Jurkat, Clone E6-1 (cell line): Measurements from ENCODE around the gene CASP7.
"Not testable (repeated sequence)": the region's sequence is repeated elsewhere in the genome, so short reads cannot be mapped to it uniquely, and the experiment has no call there.

Source experiments
- DNase-seq: peaks from one replicate; pipeline ENCODE4 v3.0.0-alpha.2; 2011; ENCODE audit warnings: low read depth, low spot score
- H3K4me3 ChIP-seq: 2 replicates; pipeline ENCODE4 v1.5.1; 2011; ENCODE audit warnings: mild to moderate bottlenecking, low read length, control low read depth, moderate library complexity

Gene CASP7

DNA sequence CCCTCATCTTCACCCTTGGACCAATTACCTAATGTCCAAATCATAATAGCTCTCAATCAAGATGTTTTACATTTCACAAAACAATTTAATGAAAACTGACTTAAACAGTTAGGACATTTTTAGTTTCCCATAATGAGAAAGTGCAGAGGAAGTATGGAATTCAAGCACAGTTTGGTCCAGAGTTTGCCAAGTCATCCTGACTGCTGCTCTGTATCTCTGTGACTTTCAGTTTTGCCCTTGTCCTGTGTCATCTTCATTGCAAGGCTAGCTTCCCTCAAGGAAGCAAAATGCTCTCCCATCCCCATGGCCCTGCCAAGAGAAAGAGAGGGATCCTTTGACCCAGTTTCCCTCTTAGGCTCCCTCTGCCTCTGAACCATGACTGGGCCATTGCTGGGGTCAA lies 63.9 kb downstream of the CASP7 start:
- no peak for DNase-seq
- H3K4me3 ChIP-seq: no peak overlapping the region

DNA sequence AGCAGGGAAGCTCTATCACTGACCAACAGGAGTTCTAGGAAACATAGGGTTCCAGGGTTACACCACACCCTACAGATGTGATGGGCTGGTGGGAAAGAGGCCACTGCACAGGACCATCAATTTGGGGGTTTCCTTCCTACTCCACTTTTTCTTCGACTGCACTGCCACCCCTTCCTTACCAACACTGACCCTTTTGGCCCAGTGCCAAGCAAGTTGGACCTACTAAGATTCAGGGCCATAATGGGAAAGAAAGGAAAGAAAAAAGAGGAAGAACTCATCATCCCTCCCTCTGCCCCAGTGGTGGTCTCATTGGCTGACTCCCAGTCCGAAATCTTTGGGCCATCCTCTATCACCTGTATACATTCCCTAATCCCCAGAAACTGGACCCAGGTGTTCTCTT lies 65.7 kb downstream of the CASP7 start:
- H3K4me3 ChIP-seq: no peak overlapping the region
- DNase-seq: no peak

DNA sequence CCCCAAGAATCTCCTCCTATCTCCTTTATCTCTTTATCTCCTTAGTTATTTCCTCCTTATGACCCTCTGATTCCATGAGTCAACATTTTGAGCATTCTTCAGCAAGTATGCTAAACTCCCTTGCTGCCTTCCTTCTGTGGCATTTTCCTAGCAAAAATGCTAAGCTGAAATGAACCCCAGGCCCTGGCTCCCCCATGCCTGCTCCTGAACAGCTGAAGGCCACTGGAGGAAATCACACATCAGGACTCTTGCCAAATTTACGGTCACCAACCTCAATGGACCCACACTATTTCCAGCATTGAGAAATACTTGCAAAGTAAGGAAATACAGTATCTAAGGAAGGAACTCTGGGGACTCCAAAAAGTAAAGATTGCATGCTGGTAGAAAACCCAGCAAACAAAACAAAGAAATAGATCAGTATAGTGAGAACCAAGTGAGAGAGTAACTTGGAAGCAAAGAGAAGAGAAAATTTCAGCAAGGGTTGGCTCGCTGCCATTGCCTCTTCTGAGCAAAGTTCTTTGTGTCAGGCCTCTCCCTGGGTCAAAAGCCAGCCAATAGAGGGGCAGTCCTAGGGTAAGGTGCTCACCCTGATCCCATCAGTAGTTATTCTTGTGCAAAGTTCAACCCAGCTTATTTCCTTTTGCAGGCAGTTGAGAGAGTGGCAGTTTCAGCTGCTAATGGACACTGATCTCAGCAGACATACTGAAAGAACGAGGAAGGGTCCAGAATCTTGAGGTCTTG lies 66.7 kb downstream of the CASP7 start:
- DNase-seq: no peak
- H3K4me3 ChIP-seq: no peak overlapping the region

DNA sequence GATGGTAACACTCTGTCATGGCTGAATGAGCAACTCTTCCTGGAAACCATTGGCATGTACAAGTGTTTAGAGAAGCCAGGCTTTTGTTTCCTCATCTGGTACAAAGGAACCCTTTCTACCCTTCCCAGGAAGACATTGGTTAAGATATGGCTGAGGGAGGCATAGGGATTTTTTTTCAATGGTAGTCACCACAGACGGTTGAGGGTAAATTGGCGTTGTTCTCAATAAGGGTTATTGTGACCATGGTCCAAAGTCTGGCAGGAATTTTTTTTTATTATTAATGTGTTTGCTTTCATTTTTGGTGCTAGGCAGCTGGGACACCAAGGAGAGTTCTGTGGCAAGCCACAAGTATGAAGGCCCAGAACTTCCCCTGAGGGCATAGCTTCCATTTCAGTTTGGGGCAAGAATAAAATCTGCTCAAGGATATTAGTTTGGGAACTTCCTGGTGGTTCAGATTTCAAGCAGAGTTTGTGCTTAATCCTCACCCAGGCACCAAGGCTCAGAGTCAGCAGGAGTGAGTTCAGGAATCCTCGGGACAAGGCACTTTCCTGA lies 71.5 kb downstream of the CASP7 start, which contains the start of gene PLEKHS1:
TSS of gene PLEKHS1 (plus strand) at position 502 of the 552 bp plus-strand sequence. CDS start 3,596 bp downstream, outside the sequence.
- DNase-seq: no peak
- H3K4me3 ChIP-seq: no peak within 1 kb of the TSS

DNA sequence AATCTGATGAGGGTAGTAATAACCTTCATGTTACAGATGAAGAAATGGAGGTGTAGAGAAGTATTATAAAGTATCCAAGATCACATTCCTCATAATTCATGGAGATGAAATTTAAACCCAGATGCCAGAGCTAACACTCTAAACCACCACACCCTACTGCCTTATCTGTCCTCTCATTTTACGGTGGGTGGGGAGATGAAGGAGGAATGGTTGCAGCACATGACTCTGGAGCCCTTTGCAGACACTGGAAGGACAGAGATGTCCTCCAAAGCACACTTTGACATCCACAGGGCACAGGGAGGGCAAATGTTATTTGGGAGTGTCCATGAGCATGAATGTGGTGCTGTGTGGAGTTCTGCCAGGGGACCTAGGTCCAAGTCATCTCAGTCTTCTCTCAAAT lies 72.8 kb downstream of the CASP7 start:
- no peak for DNase-seq
- H3K4me3 ChIP-seq: no peak overlapping the region

DNA sequence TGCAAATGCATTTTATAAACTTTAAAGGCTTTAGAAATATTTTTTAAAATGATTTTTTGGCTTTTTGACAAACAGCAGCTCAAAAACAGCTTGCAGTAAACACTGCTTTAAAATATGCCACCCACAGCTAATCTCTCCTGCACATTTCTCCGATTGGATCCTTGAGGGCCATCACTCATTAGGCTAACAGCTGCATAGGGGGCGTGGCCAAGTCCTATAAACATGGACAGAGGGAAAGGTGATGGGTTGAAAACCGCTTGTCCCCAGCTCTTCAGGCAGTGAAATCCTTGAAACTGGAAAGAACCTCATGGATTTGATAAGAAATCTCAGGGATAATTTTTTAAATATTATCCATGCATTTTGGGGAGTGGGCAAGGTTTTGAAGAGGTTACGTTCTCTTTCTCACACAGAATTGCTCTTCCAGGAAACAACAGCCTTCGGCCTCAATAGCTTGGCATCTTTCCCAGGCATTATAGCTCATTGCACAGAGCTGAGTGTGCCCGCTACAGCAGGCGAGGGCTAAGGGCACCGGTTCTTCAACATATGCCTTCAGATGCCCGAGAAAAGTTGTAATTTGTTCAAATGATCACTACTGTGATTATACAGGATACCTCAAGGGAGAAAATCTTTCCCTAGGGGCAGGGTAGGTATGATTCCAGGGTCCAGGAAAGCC lies 73.4 kb downstream of the CASP7 start:
- no peak overlapping the region for H3K4me3 ChIP-seq
- DNase-seq: no peak

DNA sequence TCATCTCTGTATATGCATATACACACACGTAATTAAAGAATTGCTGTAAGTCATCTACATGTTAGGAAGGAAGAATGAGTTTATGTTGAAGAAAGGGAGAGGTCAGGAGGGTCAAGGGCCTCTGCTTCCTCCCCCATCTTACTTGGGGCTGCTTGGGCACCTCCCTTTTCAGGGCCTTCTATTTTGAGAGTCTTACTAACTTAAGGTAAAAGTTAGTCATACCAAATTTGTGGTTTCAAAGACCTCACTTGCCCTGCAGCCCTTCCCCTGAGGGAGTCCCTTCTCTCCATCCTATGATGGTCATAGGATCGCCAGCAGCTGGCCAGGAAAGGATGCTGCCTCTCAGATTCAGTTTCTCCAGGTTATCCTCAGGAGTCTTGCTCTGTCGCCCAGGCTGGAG lies 74.4 kb downstream of the CASP7 start:
- DNase-seq: no peak
- H3K4me3 ChIP-seq: no peak overlapping the region

DNA sequence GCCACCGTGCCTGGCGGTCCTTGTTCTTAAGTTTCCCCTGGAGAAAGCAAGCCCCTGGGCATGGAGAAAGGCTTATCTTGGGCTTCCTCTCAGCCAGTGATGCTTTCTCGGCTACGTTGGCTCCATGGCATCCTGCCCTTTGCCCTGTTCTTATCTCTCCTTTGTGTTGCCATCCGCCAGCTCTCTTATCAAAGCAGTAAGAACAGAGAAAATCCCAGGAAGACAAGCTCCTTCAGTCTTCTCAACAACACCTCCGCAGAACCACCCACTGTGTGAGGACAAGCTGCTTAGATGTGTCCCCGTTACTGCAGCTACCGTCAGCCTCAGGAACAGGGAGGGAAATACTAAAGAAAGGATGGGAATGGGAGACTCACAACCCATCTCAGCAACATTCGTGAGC lies 75.1 kb downstream of the CASP7 start:
- DNase-seq: no peak

DNA sequence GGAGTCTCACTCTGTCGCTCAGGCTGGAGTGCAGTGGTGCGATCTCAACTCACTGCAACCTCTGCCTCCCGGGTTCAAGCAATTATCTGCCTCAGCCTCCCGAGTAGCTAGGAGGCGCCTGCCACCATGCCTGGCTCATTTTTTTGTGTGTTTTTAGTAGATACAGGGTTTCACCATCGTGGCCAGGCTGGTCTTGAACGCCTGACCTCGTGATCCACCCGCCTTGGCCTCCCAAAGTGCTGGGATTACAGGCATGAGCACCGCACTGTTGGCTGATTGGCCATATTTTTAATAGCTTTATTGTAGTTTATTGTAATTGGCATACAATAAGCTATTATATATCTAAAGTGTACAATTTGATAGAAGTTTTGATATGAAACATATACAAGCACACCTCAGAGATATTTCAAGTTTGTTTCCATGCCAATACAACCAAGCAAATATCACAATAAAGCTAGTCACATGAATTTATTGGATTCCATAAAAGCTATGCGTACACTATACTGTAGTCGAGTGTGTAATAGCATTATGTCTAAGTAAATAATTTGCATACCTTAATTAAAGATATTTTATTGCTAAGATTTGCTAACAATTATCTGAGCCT lies 77.3 kb downstream of the CASP7 start:
- no peak overlapping the region for H3K4me3 ChIP-seq
- DNase-seq: no peak

More for the DNA sequence above, 75.1 kb downstream of the CASP7 start:
- H3K4me3 ChIP-seq: no peak overlapping the region

DNA sequence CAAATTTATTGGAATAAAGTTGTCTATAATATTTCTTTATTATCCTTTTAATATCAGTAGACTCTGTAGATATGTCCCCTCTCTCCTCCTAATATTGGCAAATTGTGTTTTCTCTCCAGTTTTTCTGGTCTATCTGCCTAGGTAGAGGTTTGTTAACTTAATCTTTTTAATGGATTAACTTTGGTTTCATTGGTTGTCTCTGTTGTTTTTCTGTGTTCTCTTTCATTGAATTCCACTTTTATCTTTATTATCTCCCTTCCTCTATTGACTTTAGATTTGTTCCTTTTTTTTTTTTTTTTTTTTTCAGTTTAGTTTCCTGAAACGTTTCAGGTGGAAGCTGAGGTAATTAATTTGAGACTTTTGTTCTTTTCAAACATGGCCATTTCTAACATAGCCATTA lies 82.4 kb downstream of the CASP7 start:
- no peak overlapping the region for H3K4me3 ChIP-seq
- no peak for DNase-seq

DNA sequence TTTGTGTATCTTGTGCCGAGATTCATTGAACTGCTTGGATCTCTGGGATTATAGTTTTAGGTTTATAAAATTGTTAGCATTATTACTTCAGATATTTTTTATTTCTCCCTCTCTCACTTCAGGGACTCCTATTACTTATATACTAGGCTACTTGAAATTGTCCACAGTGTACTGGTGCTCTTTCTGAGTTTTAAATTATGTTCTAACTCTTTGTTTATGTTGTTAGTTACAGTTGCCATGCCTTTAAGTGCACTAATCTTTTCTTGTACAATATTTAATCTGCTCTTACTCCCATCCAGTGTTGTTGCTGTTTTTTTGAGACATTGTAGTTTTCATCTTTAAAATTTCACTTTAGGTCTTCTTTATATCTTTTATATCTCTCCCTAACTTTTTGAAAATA lies 84.9 kb downstream of the CASP7 start:
- no peak for DNase-seq
- H3K4me3 ChIP-seq: no peak overlapping the region

DNA sequence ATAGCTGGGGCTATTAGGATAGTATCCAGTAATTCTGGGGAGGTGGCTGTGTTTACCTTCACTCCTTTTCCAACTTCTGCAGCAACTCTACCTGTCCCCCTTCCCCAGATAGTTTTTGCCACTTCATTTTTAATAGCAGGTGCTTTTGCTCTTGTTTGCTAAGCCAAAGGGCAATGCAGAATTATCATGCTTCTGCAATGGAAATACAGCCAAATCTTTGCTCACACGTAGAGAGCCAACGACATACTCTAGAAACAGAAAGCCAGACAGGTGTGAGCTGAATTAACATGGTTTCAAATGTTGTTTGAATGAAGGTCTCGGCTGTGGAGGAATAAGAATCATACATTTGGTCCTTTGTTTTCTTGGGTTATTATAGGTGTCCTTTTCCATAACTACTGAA lies 86.2 kb downstream of the CASP7 start:
- no peak overlapping the region for H3K4me3 ChIP-seq
- no peak for DNase-seq

DNA sequence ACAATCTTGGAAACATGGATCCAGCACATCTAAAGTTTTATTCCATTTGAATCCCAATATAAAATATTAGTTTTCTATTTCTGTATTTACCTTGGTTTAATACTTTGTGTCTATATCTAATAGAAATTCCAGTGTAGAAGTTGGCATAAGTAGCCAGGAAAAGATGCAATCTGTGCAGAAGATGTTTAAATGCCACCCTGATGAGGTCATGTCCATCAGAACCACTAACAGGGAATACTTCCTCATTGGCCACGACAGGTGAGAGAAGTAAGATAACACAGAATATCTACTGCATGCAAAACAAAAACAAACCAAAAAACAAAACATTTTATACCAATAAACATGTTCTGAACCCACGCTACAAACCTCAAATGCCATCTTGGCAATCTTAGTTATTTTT lies 87.5 kb downstream of the CASP7 start:
- H3K4me3 ChIP-seq: no peak overlapping the region
- no peak for DNase-seq

DNA sequence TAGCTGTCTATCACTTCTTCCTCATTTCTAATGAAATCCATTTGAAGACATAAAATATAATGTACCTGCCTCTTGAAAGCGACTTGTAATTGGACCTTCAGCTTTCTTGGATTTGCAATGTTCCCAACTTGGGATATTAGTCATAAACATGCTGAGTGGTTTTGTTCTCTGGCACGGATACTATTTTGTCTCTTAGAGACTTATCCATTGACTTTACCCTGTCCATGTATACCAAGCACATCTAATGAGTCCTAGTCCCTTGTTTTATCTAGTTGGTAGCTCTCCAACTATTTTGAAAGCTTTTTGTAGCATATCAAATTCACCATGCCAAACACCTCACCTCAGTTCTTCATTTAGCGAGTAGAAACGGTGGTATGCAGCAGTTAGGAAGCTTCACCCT lies 90.6 kb downstream of the CASP7 start:
- H3K4me3 ChIP-seq: no peak overlapping the region
- no peak for DNase-seq

DNA sequence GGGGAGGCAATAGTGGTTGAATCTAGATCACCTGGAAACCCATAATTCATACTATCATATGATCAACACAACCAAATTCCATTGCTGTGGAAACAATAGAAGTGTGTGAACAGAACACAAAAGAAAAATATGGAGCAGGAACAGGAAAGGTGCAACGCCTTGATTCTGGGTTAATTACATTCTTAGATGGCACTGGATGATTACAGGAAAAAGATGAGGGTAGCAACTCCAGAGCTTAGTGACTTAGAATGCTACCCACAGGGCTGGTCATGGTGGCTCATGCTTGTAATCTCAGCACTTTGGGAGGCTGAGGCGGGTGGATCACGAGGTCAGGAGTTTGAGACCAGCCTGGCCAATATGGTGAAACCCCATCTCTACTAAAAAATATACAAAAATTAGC lies 91.4 kb downstream of the CASP7 start:
- H3K4me3 ChIP-seq: not testable (repeated sequence)

DNA sequence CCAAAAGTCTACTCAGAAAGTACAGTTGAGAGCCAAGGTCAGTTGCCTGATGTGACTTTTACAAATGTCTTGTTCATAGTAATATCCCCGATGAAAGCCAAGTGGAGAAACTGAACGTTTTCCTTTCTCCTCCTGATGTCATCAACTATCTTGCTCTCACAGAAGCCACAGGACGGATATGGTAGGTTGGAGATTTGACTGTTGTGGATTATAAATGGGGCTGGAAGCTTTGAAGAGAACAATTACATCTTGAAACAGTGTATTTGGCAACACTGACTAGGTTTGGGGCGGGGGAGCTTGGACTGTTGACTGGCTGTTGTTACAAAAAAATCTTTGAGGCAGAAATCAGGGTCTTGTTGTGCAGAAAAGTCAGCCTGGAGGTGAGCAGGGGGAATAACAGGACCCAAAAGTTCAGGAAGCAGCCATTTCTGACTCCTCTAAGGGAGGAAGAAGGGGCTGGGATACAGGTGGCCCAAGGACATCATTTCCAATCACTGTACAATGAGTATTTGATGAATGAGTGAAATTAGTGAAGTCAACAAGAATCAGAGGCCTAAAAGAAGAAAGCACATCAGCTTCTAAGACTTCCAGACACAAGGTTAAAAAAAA lies 96.1 kb downstream of the CASP7 start:
- DNase-seq: peak; percentile 79
- H3K4me3 ChIP-seq: no peak overlapping the region

More for the DNA sequence above, 91.4 kb downstream of the CASP7 start:
- not testable (repeated sequence) for DNase-seq

DNA sequence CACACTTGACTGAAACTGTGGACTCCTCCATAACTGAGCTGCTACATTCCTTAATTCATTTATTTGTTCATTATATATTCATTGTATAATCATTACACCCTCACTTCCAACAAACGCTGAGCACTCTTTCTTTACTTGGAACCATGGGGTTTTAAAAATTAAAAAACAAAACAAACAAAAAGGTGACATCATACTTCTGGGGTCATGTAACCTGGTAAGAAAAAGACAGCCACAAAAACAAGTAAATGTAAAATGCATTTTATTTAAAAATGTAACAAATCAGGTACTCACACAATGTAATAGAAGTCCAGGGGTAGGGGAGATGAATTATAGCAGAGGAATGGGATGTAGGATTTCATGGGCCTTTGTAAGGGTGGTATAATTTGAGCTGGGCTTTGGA lies 96.8 kb downstream of the CASP7 start:
- DNase-seq: no peak
- H3K4me3 ChIP-seq: no peak overlapping the region
